Bronchial epithelial cell (primary cell): Measurements from ENCODE around the gene JAG2. TPM values are rescaled to one million over a fixed set of nuclear protein-coding genes. Genes with fewer than 3 reads are reported as not detected.

Source experiments
- DNase-seq: peaks from one replicate; pipeline ENCODE4 v3.0.0-alpha.2; 2010; ENCODE audit warnings: low read depth
- FAIRE-seq: peaks from 2 replicates; lab custom pipeline; 2011; peaks lifted over from hg19 to GRCh38; lab: Jason Lieb, UNC
- H3K27me3 ChIP-seq: 2 replicates; pipeline ENCODE4 v1.5.1; 2011; ENCODE audit warnings: low read length; ENCODE audit not compliant: control insufficient read depth, insufficient read depth
- H3K36me3 ChIP-seq: 2 replicates; pipeline ENCODE4 v1.5.1; 2011; ENCODE audit warnings: low read length; ENCODE audit not compliant: control insufficient read depth, insufficient read depth
- H3K4me3 ChIP-seq: 2 replicates; pipeline ENCODE4 v1.5.1; 2011; ENCODE audit warnings: mild to moderate bottlenecking, low read depth, low read length, control low read depth
- CTCF ChIP-seq: IDR thresholded peaks from 2 replicates; pipeline ENCODE4 v1.5.1; 2011; ENCODE audit warnings: mild to moderate bottlenecking, moderate library complexity, low read length, control low read depth, inconsistent platforms; ENCODE audit not compliant: insufficient read depth, severe bottlenecking
- total RNA-seq: library from RNA; depleted of rRNA; stranded (reverse); fragments of >200 nt; gene quantifications from 2 replicates; pipeline ENCODE4 v1.2.1, GENCODE V29; 2014

Gene JAG2
- total RNA-seq, 1 donor from 2014 or later = 45.3 TPM

GRCh38 chr14:105155681-105156413, 12.7 kb downstream of the JAG2 start:
- no peaks in the 10 kb centered on the region for H3K27me3 ChIP-seq
- no peak overlapping the region for H3K4me3 ChIP-seq
- DNase-seq (no peak), FAIRE-seq (no peak)
- H3K36me3 ChIP-seq = peaks cover 42% of the 10 kb centered on the region
- TF ChIP-seq CTCF = no peak

GRCh38 chr14:105155071-105155651, 13.4 kb downstream of the JAG2 start:
- Histone ChIP-seq H3K4me3 (no peak overlapping the region), H3K27me3 (no peaks in the 10 kb centered on the region), H3K36me3 (peaks cover 45% of the 10 kb centered on the region)
- FAIRE-seq (no peak), DNase-seq (no peak)
- no peak for TF ChIP-seq CTCF

GRCh38 chr14:105154476-105154871, 14.1 kb downstream of the JAG2 start:
- Histone ChIP-seq H3K4me3 (no peak overlapping the region), H3K27me3 (no peaks in the 10 kb centered on the region), H3K36me3 (peaks cover 45% of the 10 kb centered on the region)
- TF ChIP-seq CTCF = no peak
- DNase-seq (no peak), FAIRE-seq (no peak)

- Histone ChIP-seq H3K27me3 (no peaks in the 10 kb centered on the region), H3K36me3 (peaks cover 47% of the 10 kb centered on the region), H3K4me3 (no peak overlapping the region)
- no peak for TF ChIP-seq CTCF
- FAIRE-seq (peak; percentile 70), DNase-seq (no peak)
Measured at GRCh38 chr14:105153739-105154475, 14.7 kb downstream of the JAG2 start.

- H3K27me3 ChIP-seq = no peaks in the 10 kb centered on the region
- H3K36me3 ChIP-seq = peaks cover 49% of the 10 kb centered on the region
- FAIRE-seq (no peak), DNase-seq (no peak)
- H3K4me3 ChIP-seq = no peak overlapping the region
- TF ChIP-seq CTCF = no peak
Measured at GRCh38 chr14:105153331-105153731, 15.2 kb downstream of the JAG2 start.
